ENCODE measurements around the gene SLC7A1.

DNA sequence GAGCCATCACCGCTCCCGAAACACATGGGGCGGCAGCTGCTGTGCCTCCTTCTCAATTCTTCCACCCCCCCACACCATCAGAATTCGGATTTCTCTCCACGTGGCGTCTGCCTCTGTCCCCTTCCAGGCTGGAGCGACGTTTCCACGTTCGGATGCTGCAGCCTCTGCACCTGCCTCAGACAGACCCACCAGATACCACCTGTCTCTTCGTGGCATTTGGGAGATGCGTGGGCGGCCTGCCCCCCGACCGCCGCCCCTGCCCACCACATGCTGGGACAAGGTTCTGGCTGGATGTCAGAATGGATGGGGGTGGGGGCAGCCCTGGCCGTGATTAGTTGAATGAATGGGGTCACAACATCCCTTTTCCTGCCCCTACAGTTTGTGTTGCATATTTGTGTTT, 90.0 kb downstream of the SLC7A1 start:
- TF ChIP-seq POLR2A (IDR thresholded peaks at IDR 0.05; ENCODE audit: low read length) (no peak), GATA1 (IDR thresholded peaks at IDR 0.05; ENCODE audit: low read depth, low read length) (no peak)
